ENCODE data around the gene RGL2.

GRCh38 chr6:33273924-33274902, 24.5 kb downstream of the RGL2 start:
- TF ChIP-seq CTCF (IDR thresholded peaks at IDR 0.05) (no peak), POLR2A (IDR thresholded peaks at IDR 0.05; ENCODE audit: low read depth) (no peak)

Data from esophagus muscularis mucosa (tissue), 3 donors.